Esophagus muscularis mucosa (tissue), 3 donors: ENCODE measurements around the gene GABRB3.

Experiments used
- CTCF ChIP-seq, 3 experiments: fragments of 200-600 bp in 2 of 3; fragments of 450-650 bp in 1 of 3; sonication (generic) in 2 of 3; IDR thresholded peaks; one replicate each; pipeline ENCODE4 v1.5.1; 2017 to 2019; ENCODE audit warnings: antibody characterized with exemption in 3 of 3, mild to moderate bottlenecking in 2 of 3, moderate library complexity in 1 of 3
- POLR2AphosphoS5 ChIP-seq, 2 donors: sonication (generic); formaldehyde crosslinking; IDR thresholded peaks; one replicate each; pipeline ENCODE4 v1.6.1; 2017; ENCODE audit warnings: antibody characterized with exemption in 2 of 2

GRCh38 chr15:26661107-26661506 lies 111.8 kb downstream of the GABRB3 start:
- no peak for TF ChIP-seq POLR2AphosphoS5 (IDR thresholded peaks at IDR 0.05)
- no peak for TF ChIP-seq CTCF (IDR thresholded peaks at IDR 0.05)
